Right lobe of liver (tissue), 6 donors: Measurements from ENCODE around the gene UQCRC1. TPM values are rescaled to one million over a fixed set of nuclear protein-coding genes. Genes with fewer than 3 reads are reported as not detected.

ENCODE experiments used
- ATAC-seq, 4 donors: fragments of 200-7000 bp; cut with Tn5 transposase; one replicate each; pipeline ENCODE4 v1.9.1; 2020; ENCODE audit warnings: mild to moderate bottlenecking in 4 of 4, moderate library complexity in 4 of 4
- DNase-seq, 3 donors: peaks; one replicate each; pipeline ENCODE4 v3.0.0-alpha.2; 2020
- H3K27ac ChIP-seq, 3 donors: fragments of 200-600 bp; one replicate each; pipeline ENCODE4 v1.8.0; 2022
- H3K27me3 ChIP-seq, 2 donors: fragments of 200-600 bp; one replicate each; pipeline ENCODE4 v1.8.0; 2022
- H3K36me3 ChIP-seq, 4 donors: fragments of 200-600 bp; sonication (generic) in 1 of 4; one replicate each; pipeline versions ENCODE4 v1.5.1 to v1.8.0; 2017 to 2022; ENCODE audit warnings: control low read depth in 1 of 4
- H3K4me1 ChIP-seq, 4 donors: fragments of 200-600 bp; sonication (generic) in 1 of 4; one replicate each; pipeline versions ENCODE4 v1.5.1 to v1.8.0; 2017 to 2022; ENCODE audit warnings: control low read depth in 1 of 4
- H3K4me3 ChIP-seq, 3 donors: fragments of 200-600 bp; one replicate each; pipeline ENCODE4 v1.8.0; 2022
- H3K9me3 ChIP-seq, 4 donors: fragments of 200-600 bp; sonication (generic) in 1 of 4; one replicate each; pipeline versions ENCODE4 v1.5.1 to v1.8.0; 2017 to 2022; ENCODE audit warnings: control low read depth in 1 of 4
- POLR2A ChIP-seq: fragments of 450-650 bp; IDR thresholded peaks from one replicate; pipeline ENCODE4 v1.6.1; 2017; ENCODE audit warnings: antibody characterized with exemption, mild to moderate bottlenecking
- WGBS: methylation state at CpG from one replicate; pipeline ENCODE4 v1.1.6; 2018; ENCODE audit warnings: low coverage, low lambda C conversion rate; ENCODE audit not compliant: insufficient coverage; ENCODE audit errors: missing lambda C conversion rate; 5-methylcytosine and 5-hydroxymethylcytosine counted together
- intact Hi-C, 2 donors: fragments of 100-400 bp; cut with DNase I; formaldehyde crosslinking; loops; one replicate each; pipeline versions ENCODE4 v1.11.2 to v1.14.1; 2022
- total RNA-seq, 6 experiments: library from RNA; depleted of rRNA in 2 of 6; stranded (reverse); fragments of >200 nt in 2 of 6; fragmentation: NEBNext Ultra II Directional in 3 of 6; extraction: Animal tissue kit (Norgen Biotek cat#: 25700) in 3 of 6; gene quantifications; one replicate each; pipeline versions ENCODE4 v1.1.0 to v1.2.4, GENCODE V29; 2016 to 2023
- TF ChIP-seq, protein P1 (sequence below), 4 donors: fragments of 200-600 bp in 3 of 4; fragments of 450-650 bp in 1 of 4; IDR thresholded peaks; one replicate each; pipeline versions ENCODE4 v1.5.1 to v1.8.0; 2016 to 2022; ENCODE audit warnings: antibody characterized with exemption in 4 of 4, mild to moderate bottlenecking in 2 of 4
- donor health status: DM: no; HTN: yes; CAD: no.
- donor health status: DM: no; HTN: no; CAD: no.
- donor health status: DM: no; HTN: no; CAD: no.
- donor health status: DM: no; HTN: yes; CAD: no.
- donor health status: DM: no; HTN: yes; CAD: no.

UQCRC1 gene
- total RNA-seq, 6 experiments from 2014 or later, result 176 to 329 (median 213) TPM

DNA sequence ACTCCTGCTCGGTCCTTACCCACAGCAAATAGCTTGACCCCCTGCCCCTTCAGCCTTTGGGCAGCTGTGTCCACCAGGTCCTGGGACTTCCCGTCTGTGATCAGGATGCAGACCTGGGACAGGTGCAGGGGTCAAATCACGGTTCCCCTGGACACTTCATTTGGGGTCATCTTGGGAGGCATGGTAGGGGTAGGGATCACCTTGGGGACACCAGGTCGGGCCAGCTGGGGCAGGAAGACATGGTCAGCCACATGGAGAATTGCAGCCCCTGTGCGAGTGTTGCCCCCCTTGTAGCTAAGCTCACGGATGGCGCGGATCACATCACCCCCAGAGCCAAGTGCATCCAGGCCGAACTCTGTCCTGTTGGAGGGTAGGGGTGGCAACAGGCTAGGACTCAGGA lies 16.1 kb downstream of the UQCRC1 start:
- Histone ChIP-seq H3K4me3 (no peak overlapping the region), H3K27me3 (no peaks in the 10 kb centered on the region), H3K4me1 (no peaks in the 10 kb centered on the region), H3K36me3 (peaks cover 0 to 2% (median 0%) of the 10 kb centered on the region in 4 donors), H3K9me3 (no peaks in the 10 kb centered on the region), H3K27ac (no peak overlapping the region)
- 100% methylated on average over 2 of the region's 9 CpGs for WGBS
- intact Hi-C loops, result no loop called here
- ATAC-seq (no peak), DNase-seq (no peak)
- no peak for TF ChIP-seq POLR2A
- TF ChIP-seq, protein P1, sequence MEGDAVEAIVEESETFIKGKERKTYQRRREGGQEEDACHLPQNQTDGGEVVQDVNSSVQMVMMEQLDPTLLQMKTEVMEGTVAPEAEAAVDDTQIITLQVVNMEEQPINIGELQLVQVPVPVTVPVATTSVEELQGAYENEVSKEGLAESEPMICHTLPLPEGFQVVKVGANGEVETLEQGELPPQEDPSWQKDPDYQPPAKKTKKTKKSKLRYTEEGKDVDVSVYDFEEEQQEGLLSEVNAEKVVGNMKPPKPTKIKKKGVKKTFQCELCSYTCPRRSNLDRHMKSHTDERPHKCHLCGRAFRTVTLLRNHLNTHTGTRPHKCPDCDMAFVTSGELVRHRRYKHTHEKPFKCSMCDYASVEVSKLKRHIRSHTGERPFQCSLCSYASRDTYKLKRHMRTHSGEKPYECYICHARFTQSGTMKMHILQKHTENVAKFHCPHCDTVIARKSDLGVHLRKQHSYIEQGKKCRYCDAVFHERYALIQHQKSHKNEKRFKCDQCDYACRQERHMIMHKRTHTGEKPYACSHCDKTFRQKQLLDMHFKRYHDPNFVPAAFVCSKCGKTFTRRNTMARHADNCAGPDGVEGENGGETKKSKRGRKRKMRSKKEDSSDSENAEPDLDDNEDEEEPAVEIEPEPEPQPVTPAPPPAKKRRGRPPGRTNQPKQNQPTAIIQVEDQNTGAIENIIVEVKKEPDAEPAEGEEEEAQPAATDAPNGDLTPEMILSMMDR (IDR thresholded peaks at IDR 0.05), result no peak

DNA sequence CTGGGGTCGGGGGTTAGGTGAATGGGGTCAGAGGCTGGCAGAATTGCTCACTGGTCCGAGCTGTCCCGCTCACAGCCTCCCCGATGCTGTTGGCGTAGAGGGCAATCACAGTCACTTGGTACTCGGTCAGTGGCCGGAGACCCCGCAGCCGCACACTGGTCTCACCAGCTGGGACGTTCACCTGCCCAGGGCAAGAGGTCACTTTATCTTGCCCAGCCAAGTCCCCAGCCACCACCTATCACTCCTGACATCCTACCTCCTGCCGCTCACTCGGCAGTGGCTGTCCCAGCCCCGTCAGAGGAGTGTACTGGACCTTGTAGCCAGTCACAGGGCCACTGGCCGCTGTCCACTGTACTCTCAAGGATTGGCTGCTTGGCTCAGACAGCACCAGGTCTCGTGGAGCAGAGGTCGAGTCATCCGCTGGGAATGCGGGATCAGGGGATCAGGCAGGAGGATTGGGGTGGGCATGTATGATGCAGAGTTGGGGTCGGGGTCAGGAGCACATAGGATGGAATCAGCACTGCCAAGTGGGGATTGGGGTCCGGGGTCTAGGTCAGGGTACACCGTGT lies 16.8 kb downstream of the UQCRC1 start:
- H3K27me3 ChIP-seq, result no peaks in the 10 kb centered on the region
- no peaks in the 10 kb centered on the region for H3K4me1 ChIP-seq
- 80% methylated on average over 1 of the region's 21 CpGs for WGBS
- no peak overlapping the region for H3K4me3 ChIP-seq
- no peaks in the 10 kb centered on the region for H3K36me3 ChIP-seq
- intact Hi-C loops, result no loop called here
- H3K27ac ChIP-seq, result no peak overlapping the region
- no peak for ATAC-seq
- DNase-seq, result no peak
- no peaks in the 10 kb centered on the region for H3K9me3 ChIP-seq
- TF ChIP-seq, protein P1 (IDR thresholded peaks at IDR 0.05), result no peak
- TF ChIP-seq POLR2A, result no peak

DNA sequence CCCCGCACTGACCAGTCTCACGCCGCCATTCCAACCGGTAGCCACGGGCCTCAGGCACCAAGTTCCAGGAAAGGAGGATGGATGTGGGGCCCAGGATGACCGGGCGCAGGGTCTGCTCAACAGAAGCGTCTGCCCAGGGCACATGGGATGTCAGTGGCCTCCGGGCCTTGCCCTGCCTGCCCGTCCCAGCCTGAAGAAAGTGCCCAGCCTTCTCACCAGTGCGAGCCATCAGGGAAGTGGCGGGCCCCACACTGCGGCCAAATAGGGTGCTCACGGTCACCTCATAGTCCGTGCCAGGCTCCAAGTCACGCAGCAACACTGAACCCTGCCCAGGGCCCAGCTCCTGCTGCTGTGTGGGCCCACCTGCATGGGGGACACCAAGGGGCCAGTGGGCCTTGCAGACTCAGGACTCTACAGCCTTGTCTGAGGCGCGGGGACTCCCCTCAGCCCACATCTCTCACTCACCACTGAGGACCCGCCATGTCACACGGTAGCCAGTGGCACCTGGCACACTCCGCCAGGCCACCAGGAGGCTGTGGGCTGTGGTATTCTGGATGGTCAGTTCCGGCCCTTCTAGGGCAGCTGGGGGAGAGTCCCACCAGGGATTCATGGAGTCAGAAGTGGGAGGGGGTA lies 17.4 kb downstream of the UQCRC1 start:
- no peak for ATAC-seq
- TF ChIP-seq, protein P1 (IDR thresholded peaks at IDR 0.05), result no peak
- TF ChIP-seq POLR2A, result no peak
- H3K27me3 ChIP-seq, result no peaks in the 10 kb centered on the region
- H3K27ac ChIP-seq, result no peak overlapping the region
- 88% methylated on average over 5 of the region's 22 CpGs for WGBS
- no peaks in the 10 kb centered on the region for H3K36me3 ChIP-seq
- H3K9me3 ChIP-seq, result no peaks in the 10 kb centered on the region
- H3K4me1 ChIP-seq, result no peaks in the 10 kb centered on the region
- intact Hi-C loops, result no loop called here
- H3K4me3 ChIP-seq, result no peak overlapping the region
- DNase-seq, result no peak

GRCh38 chr3:48591436-48591835 lies 18.0 kb downstream of the UQCRC1 start:
- ATAC-seq, result no peak
- H3K4me3 ChIP-seq, result no peak overlapping the region
- DNase-seq, result no peak
- no peaks in the 10 kb centered on the region for H3K27me3 ChIP-seq
- H3K4me1 ChIP-seq, result no peaks in the 10 kb centered on the region
- no peak for TF ChIP-seq POLR2A
- TF ChIP-seq, protein P1 (IDR thresholded peaks at IDR 0.05), result no peak
- intact Hi-C loops, result no loop called here
- no peak overlapping the region for H3K27ac ChIP-seq
- no peaks in the 10 kb centered on the region for H3K9me3 ChIP-seq
- H3K36me3 ChIP-seq, result no peaks in the 10 kb centered on the region
- WGBS, result no CpG with 5 or more reads among the region's 14 CpGs
